HG03520 (cell line): ENCODE data around the gene IL34.

ENCODE experiments used
- ATAC-seq: cut with Tn5 transposase; IDR thresholded peaks from one replicate; pipeline ENCODE4 v1.9.1; 2021; ENCODE audit warnings: mild to moderate bottlenecking, moderate library complexity; ENCODE audit not compliant: unreplicated experiment

IL34 gene

DNA sequence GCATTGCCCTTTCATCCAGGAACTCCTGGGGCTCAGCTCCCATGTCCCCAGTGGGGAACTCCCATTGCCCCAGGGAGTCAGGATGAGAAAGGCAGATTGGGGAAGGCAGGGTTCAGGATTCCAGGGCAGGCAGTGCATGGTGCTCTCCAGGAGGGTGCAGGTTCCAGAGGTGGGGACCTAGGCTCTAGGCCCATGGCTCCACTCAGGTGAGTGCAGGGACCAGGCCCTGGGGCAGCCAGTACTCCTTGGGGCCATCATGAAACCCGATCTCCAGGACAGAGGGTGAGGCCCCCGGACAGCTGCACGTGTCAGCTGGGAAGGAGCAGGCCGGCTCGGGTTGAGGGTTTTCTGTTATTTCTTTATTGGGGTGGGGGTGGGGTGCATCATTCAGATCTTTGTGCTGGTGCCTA, 40.7 kb downstream of the IL34 start:
- no peak for ATAC-seq

DNA sequence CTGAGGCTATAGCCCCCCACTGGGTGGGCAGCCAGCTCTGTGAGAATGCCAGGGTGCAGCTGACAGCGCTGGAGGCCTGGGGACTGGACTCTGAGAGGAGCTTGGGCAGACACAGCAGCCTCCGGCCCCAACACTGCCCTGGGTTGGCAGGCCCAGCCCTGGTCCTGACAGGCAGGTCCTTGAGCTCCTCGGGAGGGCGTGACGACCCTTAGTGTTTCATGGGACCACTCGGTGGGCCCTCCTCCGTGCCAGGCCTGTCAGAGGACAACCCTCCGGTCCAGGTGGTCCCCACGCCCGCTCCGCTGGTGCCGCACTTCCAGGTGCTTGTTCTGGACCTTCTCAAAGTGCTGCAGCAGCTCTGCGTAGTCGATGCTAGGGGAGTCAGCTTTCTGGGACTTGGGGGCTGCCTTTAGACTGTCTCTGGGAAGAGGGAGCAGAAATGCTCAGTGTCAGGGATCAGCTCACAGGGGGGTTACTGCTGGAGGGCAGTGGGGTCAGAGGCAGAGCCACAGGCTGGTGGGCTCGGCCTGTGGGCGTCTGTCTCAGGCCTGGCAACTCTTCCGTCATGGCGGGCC, 41.4 kb downstream of the IL34 start:
- ATAC-seq = no peak

DNA sequence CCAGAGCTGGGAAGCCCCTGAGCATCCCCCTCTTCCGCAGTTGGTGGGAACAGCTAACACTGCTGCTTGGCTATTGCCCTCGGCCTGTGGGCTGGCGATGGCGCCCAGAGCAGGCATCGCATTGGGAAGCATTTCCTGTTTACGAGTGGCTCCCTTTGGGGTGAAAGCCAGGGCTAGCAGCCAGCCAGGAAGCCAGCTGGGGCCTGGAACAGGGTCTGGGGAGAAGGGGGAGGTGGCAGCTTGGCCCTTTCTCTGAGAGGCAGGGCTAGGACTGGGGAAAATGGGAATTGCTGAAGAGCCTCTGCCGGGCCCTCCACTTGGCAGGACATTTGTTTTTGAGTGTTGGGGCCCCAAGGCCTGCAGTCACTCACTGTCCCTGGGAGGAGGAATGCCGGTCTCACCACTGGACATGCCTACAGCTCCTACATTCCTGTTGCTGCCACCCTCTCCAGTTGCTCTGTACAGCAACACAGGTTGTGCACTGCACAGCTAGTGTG, 41.9 kb downstream of the IL34 start:
- no peak for ATAC-seq

DNA sequence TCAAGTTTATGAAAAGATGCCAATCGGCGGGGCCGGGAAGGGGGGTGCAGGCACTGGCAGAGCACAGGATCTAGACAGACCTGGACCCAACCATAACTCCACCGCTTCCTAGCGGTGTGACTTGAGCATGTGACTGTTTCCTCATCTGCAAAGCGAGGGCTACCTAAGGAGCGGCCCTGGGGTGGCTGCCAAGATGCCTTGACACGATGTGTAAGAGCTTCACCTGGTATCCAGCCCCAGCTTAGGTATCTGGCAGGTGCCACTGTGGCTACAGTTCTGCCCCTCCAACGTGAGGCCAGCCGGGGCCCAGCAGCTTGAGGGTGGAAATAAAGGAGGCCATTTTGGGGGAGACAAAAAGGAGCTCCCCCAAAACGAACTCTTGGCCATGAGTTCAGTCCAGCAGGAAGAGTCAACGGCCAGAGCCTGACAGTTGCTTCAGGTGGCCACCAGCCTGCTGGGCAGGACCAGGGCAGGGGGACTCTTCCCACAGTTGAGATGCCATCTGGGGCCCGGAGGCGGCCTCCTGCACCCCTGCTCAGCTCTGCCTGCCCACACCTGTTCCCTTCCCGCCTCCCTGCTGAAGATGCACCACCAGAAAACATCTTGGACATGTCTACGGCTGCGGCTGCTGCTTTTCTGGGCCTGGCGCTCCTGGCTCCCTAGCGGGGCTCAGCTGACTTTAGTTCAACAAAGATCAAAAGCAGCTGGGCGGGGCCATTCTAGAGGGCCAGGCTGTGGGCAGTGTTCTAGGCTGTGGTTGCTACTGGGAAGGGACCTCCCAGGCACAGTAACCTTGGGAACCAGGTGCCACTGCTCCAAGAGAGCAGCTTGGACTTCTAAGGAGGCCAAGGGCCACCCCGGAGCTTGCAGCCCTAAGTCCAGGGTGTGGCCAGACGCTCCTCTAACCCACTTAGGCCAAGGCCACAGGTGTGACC, 42.9 kb downstream of the IL34 start:
- ATAC-seq = no peak

DNA sequence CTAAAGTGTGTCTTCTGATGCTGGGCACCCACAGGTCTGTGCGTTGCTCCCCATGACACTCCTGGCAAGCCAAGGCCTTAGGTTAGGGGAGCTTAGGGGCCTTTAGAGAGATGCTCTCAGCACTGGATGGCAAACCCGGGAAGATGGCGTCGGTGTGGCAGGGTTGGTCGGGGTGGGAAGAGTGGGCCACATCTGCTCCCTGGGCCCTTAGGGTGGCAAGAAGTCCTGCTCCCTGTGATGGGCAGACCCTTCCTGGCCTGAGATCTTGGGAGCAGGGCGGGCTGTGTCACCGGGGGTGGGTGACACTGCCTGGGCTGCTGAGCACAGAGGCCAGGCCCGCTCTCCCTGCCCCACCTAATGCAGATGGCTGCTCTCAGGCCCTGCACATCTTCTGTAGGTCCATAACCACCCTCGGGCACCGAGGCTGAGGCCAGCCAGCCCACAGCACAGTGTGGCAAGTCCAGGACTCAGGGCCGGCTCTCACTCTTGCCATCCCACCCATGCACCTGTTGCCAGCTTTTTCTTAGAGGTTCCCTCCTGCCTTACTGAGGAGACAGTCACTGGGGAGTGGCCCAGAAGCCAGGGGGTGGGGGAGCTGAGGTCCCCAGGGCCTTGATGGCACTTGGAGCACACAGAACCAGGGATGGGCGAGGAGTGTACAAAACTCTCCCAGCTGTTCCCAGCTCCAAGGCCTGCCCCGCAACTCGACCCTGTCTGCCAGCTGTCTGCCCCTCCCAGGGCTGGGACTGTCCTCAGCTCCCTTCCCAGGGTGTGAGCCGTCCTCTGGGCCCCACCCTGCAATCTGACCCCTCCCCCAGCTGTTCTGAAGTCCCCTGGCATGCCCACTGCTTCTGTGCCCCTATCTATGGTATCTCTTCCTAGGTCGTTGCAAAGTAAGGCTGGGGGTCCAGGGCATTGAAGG, 43.9 kb downstream of the IL34 start:
- no peak for ATAC-seq

DNA sequence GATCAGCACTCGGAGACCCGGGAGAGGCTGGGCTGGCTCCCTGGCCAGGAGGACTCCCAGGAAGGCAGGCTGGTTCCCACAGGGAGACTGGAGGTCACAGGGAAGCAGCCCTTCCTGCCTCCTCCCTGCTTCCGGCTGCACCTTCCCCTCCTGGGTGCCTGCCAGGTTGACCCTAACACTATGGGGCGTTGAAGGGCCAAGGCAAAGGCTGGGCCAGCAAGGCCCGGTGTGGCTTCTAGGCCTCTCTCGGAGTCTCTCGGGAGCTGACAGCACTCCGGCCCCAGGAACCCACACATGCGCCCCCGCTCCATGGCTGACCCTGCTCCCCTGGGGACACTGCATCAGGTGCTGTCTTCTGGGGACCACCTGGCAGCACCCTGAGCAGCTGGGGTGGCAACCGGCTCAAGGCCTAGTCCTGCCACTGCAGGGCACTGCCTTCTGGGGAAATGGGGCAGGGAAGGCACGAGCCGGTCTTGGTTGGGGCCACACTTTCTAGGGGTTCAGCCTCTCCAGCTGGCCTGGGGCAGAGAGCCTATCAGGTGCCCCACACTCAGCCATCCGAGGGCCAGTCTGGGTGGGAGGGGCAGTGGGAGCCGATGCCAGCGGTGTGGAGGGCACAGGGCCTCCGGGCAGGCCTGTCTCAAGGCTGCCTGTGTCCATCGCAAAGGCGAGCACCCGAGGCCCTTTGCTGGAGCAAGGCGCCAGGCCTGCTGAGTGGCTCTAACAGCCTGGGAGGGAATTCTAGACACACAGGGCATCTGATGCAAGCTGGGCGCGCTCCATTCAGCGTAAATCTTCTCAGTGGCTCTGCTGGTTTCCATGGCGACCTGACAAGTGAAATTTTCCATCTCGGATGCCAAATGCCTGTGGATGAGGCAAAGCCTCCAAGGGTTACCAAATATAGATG, 45.1 kb downstream of the IL34 start:
- no peak for ATAC-seq

DNA sequence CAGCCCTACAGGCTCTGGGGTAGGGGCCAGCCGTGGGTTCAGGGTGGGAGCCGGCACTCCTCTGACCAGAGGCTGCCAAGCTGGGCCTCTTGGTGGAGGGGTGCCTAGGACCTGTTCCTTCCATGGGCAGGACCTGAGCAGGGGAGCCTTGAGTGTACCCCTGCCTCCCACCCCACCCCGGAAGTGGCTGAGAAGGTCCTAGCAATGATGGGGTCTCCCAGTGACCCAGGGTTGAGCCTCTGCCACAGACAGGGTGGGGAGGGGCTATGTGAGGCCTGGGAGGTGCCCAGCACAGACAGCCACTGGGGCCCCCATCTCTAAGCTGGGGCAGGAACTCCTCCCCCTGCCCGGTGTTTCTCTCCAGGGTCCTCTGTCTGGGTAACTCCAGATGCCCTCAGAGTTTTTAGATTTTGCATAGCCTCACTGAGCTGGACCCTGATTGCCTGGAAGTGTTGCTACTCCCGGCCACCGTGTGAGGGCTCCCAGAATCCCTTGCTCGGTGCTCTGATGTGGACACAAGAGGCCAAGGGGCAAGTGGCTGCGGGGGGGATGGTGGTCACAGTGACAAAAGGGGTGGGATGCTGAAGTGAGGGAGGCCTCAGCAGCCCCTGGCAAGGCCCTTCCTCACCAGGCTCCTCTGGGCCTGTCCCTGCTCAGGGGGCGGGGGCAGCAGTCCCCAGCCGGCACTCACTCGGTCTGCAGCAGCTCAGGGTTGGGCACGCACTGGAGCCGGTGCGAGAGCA, 45.9 kb downstream of the IL34 start:
- ATAC-seq = no peak

DNA sequence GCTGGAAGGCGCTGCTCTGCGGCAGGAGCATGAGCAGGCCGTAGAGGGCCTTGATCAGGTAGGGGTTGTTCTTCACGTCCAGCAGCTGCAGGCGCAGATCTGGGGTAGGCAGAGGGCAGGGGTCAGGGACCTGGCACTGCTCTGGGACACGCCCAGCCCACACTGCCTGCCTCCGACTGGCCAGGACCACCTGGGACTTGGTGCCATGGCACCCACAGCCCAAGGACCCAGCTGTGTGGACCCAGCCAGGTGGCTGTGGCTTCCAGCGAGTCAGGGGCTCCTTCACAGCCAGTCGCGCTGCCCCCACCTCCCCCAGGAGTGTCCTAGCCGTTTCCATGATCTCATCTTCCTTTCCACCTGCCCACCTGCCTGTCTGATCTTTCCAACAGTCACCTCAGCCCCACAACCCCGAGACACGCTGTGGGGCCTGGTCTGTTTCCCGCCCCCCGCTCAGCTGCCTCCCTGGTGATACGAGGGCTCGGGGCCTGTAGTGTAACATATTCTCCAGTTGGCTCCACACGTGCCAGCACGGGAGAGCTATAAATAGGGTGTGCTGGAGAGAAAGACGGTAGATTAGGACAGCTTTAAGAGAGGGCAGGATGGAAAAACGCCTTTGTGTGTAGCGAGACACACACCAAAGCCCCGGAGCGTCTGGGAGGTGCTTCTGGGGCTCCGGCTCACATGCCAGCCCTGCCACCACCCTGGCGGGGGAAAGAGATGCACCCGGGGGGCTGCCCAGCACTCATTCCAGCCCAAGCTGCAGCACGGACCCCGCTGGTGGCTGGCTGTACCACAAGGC, 46.7 kb downstream of the IL34 start:
- no peak for ATAC-seq

DNA sequence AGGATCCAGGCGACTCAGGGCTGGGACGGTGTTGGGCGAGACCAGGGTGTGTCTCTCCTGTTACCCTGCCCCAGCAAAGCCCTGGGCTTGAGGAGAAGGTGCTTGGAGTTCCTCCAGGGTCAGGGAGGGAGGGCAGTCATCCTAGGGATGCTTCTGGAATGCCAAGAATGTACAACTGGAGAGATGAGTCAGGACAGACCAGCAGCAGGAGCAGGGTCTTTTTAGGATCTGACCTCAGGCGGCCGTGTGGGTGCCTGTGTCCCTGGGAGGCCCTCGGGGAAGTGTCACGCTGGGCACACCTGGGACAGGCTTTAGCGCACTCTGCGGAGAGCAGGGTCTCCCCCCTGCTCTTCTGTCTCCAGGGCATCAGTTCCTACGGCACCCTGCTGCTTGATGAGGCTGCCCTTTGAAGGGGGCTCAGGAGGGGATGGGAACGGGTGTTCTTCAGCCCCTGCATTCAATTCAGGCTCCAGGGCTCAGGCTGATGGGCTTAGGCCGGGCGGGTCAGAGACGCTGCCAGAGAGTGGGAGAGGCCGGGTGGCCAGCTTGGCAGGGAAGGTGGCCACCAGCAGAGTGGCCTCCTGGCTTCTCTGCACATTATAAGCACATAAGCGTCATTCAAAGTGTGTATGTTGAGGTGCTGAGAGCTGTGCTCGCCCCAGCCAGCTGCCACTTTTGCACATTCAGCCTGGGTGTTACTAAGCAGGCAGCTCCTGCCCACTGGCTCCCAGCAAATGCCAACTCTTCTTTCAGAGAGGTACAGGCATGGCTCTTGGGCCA, 47.9 kb downstream of the IL34 start:
- ATAC-seq = no peak

DNA sequence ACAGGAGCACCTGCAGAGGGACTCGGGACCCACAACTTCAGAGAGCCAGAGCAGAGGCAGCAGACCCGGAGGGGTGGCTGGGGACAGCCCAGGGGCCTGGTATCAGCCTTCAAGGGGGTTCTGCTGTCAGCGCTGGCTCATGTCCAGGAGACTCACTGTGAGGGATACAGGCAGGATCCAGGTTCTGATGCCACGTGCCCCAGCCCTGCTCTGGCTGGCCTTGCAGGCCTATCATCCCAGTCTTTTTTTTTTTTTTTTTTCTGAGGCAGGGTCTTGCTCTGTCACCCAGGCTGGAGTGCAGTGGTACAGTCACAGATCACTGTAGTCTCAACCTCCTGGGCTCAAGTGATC, 48.5 kb downstream of the IL34 start:
- ATAC-seq = no peak

DNA sequence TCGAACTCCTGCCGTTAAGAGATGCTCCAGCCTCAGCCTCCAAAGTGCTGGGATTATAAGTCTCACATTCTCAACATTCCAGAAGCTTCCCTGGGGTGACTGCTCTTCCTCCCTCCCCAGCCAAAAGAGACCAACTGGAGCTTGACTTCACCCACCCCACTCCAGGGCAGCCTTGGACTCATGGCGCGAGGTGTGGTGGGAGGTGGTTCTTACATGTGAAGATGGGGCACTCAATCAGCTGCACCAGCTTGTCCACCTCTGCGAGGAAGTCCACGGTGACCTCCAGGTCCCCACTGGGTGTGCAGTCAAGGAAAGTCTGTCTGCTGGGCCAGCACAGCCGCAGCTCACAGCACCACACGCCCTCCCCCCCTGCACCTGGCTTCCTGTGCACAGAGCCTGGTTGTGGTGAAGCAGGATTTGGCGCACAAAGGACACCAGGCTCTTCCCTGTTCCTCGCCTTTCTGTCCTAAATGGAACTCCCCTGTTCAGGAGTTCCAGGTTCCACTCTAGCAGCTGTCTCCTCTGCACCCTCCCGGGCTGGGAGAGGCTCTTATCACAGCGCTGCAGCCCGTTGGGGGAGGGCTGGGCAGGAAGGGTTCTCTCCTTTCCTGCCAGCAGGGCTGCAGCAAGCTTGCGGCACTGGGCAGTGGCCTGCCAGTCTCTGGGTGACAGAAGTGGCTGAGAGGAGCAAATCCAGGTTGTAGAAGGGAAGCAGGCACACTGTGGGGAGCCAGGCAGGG, 49.1 kb downstream of the IL34 start:
- ATAC-seq = no peak

DNA sequence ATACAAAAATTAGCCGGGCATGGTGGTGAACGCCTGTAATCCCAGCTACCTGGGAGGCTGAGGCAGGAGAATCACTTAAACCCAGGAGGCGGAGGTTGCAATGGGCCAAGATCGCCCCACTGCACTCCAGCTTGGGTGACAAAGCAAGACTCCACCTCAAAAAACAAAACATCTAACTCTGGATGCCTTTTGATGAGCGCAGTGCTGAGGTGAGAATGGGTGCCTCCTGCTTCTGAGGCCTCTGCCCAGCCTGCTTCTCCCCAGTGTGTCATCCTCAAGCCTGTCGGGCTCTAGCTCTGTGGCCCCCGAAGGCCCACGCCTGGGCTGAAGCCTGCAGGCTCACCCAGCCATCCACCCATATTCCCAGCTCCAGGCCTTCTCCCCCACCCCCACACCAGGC, 50.0 kb downstream of the IL34 start:
- ATAC-seq = no peak

DNA sequence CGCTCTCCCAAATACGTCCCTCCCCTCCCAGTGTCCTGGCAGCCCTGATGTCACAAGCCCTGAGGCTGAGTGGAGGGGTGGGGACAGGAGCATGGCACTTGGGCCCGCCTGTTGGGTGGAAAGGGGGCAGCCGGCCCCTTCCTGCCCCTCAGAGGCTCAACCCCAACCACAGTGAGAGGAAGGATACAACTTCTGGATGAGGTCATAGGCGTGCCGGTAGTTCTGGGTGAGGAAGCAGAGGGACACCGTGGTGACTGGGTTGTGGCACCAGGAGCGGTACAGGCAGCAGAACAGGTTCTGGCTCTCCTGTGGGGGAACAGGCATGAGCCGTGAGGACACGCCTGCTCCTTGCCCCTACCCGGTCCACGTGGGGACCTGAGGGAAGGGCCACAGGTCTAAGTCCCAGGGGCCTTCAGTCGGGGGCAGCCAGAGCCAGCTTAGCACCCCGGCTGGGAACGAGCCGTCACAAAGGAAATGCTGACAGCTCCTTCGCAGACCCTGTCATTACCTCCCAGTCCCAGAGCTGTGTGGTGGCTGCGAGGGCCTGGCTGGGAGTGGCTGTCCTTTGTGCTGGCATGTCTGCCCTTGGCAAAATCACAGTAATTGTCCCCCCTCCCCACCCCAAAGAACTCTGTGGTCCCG, 50.7 kb downstream of the IL34 start:
- no peak for ATAC-seq

DNA sequence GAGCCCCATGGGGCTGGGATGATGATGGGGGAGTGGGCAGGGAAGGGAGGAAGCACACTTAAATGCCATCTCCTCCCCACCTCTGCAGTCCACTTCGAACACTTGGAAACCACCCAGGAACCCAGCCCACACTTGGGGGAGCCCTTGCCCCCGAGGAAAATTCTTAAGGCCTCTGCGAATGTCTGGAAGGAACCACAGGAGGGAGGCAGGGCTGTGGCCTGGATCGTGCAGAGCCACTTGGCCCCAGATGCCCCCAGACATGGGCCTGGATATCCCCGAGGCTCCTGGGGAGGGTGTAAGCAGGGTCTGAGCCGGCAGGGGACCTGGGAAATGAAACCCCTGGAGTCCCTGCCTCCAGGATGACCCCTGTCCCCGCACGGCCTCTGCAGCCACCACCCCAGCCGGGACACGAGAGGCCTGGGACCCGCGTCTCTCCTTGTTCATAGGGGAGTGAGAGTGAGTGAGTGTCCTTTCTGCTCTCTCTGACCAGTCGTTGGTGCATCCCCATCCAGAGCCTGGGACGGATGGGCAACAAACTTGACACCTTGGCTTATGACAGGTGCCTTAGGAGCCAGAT, 51.3 kb downstream of the IL34 start:
- no peak for ATAC-seq

DNA sequence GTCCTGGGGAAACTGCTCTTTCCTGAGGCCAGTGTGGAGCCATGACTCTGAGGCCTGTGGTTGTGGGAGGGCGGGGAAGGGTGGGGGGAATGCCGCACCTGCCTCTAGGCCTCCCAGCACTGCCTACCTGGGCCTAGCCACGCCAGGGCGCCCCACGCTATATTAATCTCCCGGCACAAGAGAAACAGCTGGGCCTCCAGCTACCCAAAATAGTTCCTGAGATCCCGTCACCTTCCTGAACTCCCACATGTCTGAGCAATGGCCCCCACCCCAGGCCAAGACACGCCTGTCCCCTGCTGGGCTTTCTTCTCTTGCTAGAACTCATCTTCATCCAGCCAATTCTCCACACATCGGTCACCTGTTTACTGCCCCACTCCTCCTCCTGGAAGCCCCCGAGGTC, 52.5 kb downstream of the IL34 start:
- no peak for ATAC-seq

DNA sequence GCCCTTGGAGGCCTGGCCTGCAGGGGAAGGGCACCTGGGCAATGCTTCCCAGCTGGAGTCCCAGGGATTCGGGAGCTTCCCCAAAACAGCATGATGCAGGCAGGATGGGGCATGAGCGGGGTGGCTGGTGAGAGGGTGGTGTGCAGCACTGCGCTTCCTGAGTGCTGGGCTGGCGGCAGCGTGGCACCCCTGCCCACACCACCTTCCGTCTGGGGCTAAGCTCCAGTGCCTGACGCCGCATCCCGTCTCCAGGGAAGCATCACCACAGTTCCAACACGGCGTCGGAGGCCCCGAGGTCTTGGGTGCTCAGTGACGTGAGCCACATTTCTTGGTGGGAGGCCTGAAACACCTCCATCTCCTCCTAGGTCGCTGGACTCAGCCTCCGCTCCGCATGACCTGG, 53.3 kb downstream of the IL34 start:
- no peak for ATAC-seq
